IPS-15b (cell line): ENCODE measurements around the gene KLK5.
A peak's percentile ranks its signal among the peaks of the same experiment; 100 is the strongest.

Source experiments
- H3K27me3 ChIP-seq: one replicate; pipeline ENCODE4 v1.6.1; 2013; ENCODE audit warnings: low read length; ENCODE audit not compliant: control insufficient read depth, insufficient read depth
- H3K36me3 ChIP-seq: one replicate; pipeline ENCODE4 v1.6.1; 2013; ENCODE audit warnings: low read length; ENCODE audit not compliant: control insufficient read depth, insufficient read depth
- H3K4me1 ChIP-seq: one replicate; pipeline ENCODE4 v1.6.1; 2013; ENCODE audit warnings: mild to moderate bottlenecking, low read length; ENCODE audit not compliant: control insufficient read depth, insufficient read depth
- H3K4me3 ChIP-seq: one replicate; pipeline ENCODE4 v1.5.1; 2013; ENCODE audit warnings: low read depth, low read length
- H3K9ac ChIP-seq: one replicate; pipeline ENCODE4 v1.6.1; 2013; ENCODE audit warnings: low read depth, mild to moderate bottlenecking, low read length
- H3K9me3 ChIP-seq: one replicate; pipeline ENCODE4 v1.6.1; 2013; ENCODE audit warnings: mild to moderate bottlenecking, low read length; ENCODE audit not compliant: control insufficient read depth, insufficient read depth

KLK5 gene

DNA sequence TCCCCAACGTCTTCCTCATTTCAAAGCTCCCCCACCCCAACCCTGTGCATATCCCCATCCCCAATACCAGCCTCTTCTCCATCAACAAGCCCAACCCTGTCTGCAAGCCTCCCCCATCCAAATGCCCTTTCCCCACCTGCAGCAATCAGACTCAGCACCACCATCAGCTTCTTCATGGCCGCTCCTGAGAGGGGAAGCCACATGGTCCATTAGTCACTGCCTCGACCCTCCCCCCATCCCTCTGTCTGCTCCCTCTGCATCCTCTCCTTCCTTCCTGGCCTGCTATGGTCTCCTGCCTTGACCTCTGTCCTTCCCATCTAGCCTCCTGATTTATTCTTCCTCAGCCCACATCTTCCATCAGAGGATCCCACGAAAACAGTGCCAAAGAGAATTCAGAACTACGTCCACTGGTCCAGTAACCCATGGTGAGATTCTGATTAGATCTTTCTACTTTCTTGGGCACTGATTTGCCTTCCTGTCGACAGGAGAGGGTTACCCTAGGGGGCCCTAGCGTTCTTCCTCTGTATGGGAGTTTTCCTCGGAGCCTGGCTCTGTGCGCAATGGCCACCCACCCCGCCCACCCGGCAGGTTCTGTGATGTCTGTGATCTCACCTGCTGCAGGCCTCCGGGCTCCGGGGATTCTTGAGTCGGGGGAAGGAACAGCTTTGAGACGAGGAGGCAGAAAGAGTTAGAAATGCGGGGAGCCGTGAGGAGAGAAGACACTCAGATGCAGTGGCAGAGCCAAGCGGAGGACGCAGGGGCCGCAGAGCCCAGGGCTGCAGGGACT lies 15.3 kb upstream of the KLK5 start:
- H3K27me3 ChIP-seq, result no peaks in the 10 kb centered on the region
- no peaks in the 10 kb centered on the region for H3K36me3 ChIP-seq
- H3K9ac ChIP-seq, result no peak overlapping the region
- no peaks in the 10 kb centered on the region for H3K9me3 ChIP-seq
- H3K4me3 ChIP-seq, result no peak overlapping the region
- peaks cover 7% of the 10 kb centered on the region for H3K4me1 ChIP-seq

DNA sequence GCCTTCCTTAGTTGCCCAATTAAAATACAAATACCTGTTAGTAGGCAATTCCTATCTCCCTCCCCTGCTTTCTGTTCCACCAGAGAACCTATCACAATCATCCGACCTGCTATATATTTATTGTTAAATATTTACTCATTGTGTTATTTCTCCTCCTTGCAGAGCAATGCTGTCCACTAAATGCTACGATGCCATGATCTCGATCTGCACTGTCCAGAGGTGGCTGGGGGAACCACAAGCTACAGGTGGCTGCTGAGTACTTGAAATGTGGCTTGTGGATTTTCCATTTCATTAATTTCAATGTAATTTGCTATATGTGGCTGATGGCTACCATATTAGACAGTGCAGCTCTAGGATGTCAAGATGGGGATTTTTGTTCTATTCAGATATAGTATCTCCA lies 11.4 kb upstream of the KLK5 start:
- H3K36me3 ChIP-seq, result no peaks in the 10 kb centered on the region
- no peaks in the 10 kb centered on the region for H3K9me3 ChIP-seq
- H3K4me1 ChIP-seq, result peaks cover 4% of the 10 kb centered on the region
- H3K27me3 ChIP-seq, result no peaks in the 10 kb centered on the region
- no peak overlapping the region for H3K9ac ChIP-seq
- no peak overlapping the region for H3K4me3 ChIP-seq

DNA sequence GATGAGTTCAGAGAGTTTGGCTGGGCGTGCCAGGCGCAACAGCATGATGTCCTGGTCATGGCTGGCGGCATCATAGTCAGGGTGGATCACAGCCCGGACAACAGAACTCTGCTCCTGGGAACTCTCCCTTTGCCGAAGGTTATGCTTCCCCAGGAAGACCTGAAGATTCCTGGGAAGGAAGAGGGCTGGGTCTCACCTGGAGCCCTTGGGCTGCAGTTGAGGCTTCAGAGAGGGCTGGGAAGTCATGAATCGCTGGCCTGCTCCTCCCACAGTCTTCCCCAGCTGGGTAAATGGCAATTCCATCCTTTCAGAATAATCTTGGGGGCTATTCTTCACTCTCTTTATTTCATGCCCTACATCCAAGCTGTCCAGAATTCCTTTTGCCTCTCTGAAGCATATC lies 10.5 kb upstream of the KLK5 start:
- H3K9ac ChIP-seq, result no peak overlapping the region
- no peaks in the 10 kb centered on the region for H3K36me3 ChIP-seq
- peaks cover 4% of the 10 kb centered on the region for H3K4me1 ChIP-seq
- H3K4me3 ChIP-seq, result no peak overlapping the region
- no peaks in the 10 kb centered on the region for H3K27me3 ChIP-seq
- H3K9me3 ChIP-seq, result no peaks in the 10 kb centered on the region

DNA sequence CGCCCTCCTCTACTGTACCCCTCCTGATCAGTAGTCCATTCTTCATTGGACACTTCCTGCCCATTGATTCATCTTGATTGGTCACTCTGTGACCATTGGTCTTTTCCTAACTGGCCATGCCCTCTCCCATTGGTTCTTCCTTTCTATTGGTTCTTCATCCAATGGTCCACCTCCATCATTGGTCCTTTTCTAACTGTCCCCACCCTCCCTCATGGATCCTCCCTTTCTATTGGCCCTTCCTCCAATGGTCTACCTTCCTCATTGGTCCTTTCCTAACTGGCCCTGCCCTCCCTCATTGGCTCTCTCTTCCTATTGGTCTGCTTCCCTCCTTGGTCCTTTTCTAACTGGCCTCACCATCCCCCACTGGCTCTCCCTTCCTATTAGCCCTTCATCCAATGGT lies 9.4 kb upstream of the KLK5 start:
- no peaks in the 10 kb centered on the region for H3K36me3 ChIP-seq
- H3K27me3 ChIP-seq, result no peaks in the 10 kb centered on the region
- no peak overlapping the region for H3K9ac ChIP-seq
- no peak overlapping the region for H3K4me3 ChIP-seq
- no peaks in the 10 kb centered on the region for H3K9me3 ChIP-seq
- H3K4me1 ChIP-seq, result no peaks in the 10 kb centered on the region

DNA sequence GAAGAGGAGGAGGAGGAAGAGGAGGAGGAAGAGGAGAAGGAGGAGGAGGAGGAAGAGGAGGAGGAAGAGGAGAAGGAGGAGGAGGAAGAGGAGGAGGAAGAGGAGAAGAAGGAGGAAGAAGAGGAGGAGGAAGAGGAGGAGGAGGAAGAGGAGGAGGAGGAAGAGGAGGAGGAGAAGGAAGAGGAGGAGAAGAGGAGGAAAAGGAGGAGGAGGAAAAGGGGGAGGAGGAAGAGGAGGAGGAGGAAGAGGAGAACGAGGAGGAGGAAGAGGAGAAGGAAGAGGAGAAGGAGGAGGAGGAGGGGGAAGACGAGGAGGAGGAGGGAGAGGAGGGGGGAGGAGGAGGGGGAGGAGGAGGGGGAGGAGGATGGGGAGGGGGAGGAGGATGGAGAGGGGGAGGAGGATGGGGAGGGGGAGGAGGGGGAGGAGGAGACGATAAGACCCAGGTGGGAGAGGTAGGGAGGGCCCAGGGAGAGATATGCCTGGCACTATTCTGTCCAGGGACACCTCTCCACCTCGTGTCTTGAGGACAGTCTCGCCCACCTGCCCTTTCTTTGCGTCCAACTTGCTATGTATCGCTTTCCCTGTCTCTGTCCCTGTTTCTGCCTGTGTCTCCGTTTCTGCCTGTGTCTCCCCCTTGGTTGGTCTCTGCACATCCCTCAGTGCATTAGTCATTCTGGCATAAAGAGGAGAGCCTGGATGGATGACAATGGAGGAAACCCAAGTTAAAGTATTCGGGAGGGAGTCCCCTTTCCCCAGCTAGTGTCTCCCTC lies 7.1 kb upstream of the KLK5 start:
- no peak overlapping the region for H3K9ac ChIP-seq
- H3K9me3 ChIP-seq, result no peaks in the 10 kb centered on the region
- no peak overlapping the region for H3K4me3 ChIP-seq
- no peaks in the 10 kb centered on the region for H3K4me1 ChIP-seq
- H3K27me3 ChIP-seq, result no peaks in the 10 kb centered on the region
- no peaks in the 10 kb centered on the region for H3K36me3 ChIP-seq

DNA sequence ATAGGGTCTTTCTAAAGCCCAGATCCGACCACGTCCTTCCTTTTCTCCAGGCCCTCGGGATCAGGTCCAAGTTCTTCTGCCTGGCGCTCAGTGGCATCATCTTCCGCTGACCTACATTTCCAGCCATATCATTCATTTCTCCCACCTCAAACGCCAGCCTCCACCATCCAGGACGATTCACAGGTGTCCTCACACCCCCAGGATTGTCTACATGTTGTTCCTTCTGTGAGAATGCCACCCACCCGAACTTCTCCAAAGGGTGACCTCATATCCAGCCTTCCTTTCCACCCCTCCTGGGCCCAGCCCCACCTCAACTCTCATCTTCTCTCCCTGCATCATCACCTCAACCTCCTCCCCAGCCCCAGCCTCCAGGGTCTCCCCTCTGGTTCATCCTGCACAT lies 4.7 kb upstream of the KLK5 start:
- Histone ChIP-seq H3K4me3 (no peak overlapping the region), H3K36me3 (no peaks in the 10 kb centered on the region), H3K27me3 (no peaks in the 10 kb centered on the region), H3K9ac (no peak overlapping the region), H3K9me3 (no peaks in the 10 kb centered on the region), H3K4me1 (peaks cover 7% of the 10 kb centered on the region)

DNA sequence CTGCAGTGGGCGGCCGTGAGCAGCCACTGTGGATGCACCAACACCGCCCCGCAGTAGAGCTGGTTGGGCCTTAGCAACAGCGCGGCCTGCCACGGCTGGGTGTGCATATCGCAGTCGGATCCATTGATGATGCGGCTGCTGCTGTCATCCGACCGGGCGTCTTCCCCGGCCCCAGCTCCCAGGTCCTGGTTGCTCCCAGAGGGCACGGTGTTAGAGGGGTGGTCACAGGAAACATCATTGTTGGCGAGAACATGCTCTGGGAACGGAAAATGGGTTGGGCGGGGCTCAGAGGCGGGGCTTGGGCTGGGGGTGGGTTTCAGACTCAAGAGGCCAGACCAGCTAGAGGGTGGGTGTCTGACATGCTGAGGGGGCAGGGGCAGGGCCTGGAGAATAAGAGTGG lies 3.0 kb downstream of the KLK5 start:
- H3K9ac ChIP-seq, result no peak overlapping the region
- no peaks in the 10 kb centered on the region for H3K36me3 ChIP-seq
- no peaks in the 10 kb centered on the region for H3K27me3 ChIP-seq
- peak overlapping the region; percentile 35 for H3K4me3 ChIP-seq
- no peaks in the 10 kb centered on the region for H3K9me3 ChIP-seq
- H3K4me1 ChIP-seq, result peaks cover 7% of the 10 kb centered on the region

DNA sequence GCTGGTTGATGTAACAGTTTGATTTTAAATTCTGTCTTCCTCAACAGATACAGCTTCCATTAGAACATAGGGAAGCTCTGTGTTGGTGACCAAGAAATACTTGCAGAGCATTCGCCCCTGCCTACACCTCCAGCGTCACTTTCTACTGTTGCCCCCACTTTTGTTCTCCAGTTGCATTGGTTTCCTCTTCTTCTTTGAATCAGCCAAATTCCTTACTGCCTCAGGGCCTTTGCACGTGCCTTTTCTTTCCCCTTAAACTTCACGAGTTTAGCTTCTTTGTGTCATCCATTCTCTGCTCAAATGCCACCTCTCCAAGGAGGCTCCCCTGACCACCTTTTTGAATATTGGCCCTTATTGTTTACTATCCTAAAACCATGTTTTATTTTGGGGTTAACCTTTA lies 5.7 kb downstream of the KLK5 start:
- Histone ChIP-seq H3K9ac (no peak overlapping the region), H3K4me3 (no peak overlapping the region), H3K27me3 (no peaks in the 10 kb centered on the region), H3K9me3 (no peaks in the 10 kb centered on the region), H3K4me1 (no peaks in the 10 kb centered on the region), H3K36me3 (no peaks in the 10 kb centered on the region)

DNA sequence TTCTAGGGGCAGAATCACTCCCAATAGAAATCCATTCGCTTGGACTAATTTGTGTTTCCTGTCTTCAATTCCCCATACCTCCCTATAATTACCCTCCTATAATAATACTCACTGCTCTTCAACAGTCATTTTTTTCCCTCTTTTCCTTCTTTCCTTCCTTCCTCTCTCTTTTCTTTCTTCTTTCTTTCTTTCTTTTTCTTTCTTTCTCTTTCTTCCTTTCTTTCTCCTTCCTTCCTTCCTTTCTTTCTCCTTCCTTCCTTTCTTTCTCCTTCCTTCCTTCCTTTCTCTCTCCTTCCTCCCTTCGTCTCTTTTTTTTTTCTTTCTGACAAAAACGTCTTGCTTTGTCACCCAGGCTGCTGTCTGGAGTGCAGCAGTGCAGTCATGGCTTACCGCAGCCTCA lies 8.0 kb downstream of the KLK5 start:
- Histone ChIP-seq H3K4me1 (no peaks in the 10 kb centered on the region), H3K9me3 (no peaks in the 10 kb centered on the region), H3K4me3 (no peak overlapping the region), H3K9ac (no peak overlapping the region), H3K36me3 (no peaks in the 10 kb centered on the region), H3K27me3 (no peaks in the 10 kb centered on the region)

DNA sequence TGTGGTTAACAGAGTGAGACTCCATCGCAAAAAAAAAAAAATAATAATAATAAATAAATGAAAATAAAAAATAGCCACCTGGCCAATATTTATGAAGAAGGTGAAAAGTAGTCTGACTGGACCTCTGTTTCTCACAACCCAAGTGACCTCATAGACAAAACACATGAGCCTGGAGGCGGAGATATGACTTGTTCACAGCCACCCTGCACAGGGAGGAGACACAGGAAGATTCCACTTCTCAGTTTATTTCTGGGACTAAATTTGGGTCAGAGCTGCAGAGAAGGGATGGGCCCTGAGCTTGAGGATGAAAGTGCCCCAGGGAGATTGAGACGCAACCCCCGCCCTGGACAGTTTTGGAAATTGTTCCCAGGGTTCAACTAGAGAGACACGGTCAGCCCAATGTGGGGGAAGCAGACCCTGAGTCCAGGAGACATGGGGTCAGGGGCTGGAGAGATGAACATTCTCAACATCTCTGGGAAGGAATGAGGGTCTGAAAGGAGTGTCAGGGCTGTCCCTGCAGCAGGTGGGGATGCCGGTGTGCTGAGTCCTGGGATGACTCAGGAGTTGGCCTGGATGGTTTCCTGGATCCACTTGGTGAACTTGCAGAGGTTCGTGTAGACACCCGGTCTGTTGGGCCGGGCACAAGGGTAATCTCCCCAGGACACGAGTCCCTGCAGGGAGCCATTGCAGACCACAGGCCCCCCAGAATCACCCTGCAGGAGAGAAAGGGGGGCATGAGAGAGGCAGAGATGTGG lies 9.6 kb downstream of the KLK5 start:
- Histone ChIP-seq H3K27me3 (no peaks in the 10 kb centered on the region), H3K36me3 (no peaks in the 10 kb centered on the region), H3K9me3 (no peaks in the 10 kb centered on the region), H3K4me3 (no peak overlapping the region), H3K9ac (no peak overlapping the region), H3K4me1 (no peaks in the 10 kb centered on the region)

DNA sequence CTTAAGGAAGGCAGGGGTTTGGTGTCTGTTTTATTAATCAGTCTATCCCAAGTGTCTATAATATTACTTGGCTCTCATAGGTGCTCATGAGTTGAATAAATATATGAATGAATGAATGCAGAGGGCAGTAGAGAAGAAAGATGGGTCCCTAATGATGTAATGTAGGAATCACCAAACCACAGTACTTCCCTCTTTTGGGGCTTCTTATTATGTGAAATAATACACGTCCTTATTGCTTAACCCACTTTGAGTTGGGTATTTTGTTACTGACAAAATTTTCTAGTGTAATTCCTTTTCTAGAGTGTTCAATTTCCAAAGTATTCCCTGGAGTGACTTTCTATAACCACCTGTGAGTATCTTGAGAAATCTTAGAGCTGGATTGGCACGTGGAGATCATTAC lies 13.2 kb downstream of the KLK5 start:
- H3K4me3 ChIP-seq, result no peak overlapping the region
- H3K27me3 ChIP-seq, result peaks cover 3% of the 10 kb centered on the region
- H3K9me3 ChIP-seq, result no peaks in the 10 kb centered on the region
- H3K9ac ChIP-seq, result no peak overlapping the region
- no peaks in the 10 kb centered on the region for H3K4me1 ChIP-seq
- H3K36me3 ChIP-seq, result no peaks in the 10 kb centered on the region
